GM23248 (cell line): ENCODE measurements around the gene POM121. TPM values are rescaled to one million over a fixed set of nuclear protein-coding genes. Genes with fewer than 3 reads are reported as not detected.
"Not testable (repeated sequence)": the region's sequence is repeated elsewhere in the genome, so short reads cannot be mapped to it uniquely, and the experiment has no call there.

Experiments used
- DNase-seq: peaks from one replicate; pipeline ENCODE4 v3.0.0-alpha.2; 2015
- H2AFZ ChIP-seq: fragments of 200-600 bp; sonication (generic); 2 replicates; pipeline ENCODE4 v1.6.1; 2016; ENCODE audit warnings: antibody characterized with exemption
- H3F3A ChIP-seq: fragments of 200-600 bp; sonication (generic); 2 replicates; pipeline ENCODE4 v1.6.1; 2016; ENCODE audit warnings: mild to moderate bottlenecking, antibody characterized with exemption, mixed run types; ENCODE audit not compliant: insufficient read depth
- H3K27ac ChIP-seq: fragments of 200-600 bp; sonication (generic); 2 replicates; pipeline ENCODE4 v1.5.1; 2016; ENCODE audit warnings: mild to moderate bottlenecking
- H3K27me3 ChIP-seq: fragments of 200-600 bp; sonication (generic); replicated peaks from 2 replicates; pipeline ENCODE4 v1.6.1; 2016; ENCODE audit warnings: mild to moderate bottlenecking; ENCODE audit not compliant: insufficient read depth
- H3K36me3 ChIP-seq: fragments of 200-600 bp; sonication (generic); 2 replicates; pipeline ENCODE4 v1.6.1; 2016; ENCODE audit warnings: low read depth, mild to moderate bottlenecking
- H3K4me1 ChIP-seq: fragments of 200-600 bp; sonication (generic); 2 replicates; pipeline ENCODE4 v1.6.1; 2016; ENCODE audit warnings: mild to moderate bottlenecking; ENCODE audit not compliant: insufficient read depth
- H3K4me2 ChIP-seq: fragments of 200-600 bp; sonication (generic); one replicate; pipeline ENCODE4 v1.6.1; 2016; ENCODE audit warnings: mild to moderate bottlenecking; ENCODE audit not compliant: unreplicated experiment
- H3K4me3 ChIP-seq: fragments of 200-600 bp; sonication (generic); 2 replicates; pipeline ENCODE4 v1.5.1; 2016; ENCODE audit warnings: mild to moderate bottlenecking
- H3K79me2 ChIP-seq: fragments of 200-600 bp; sonication (generic); 2 replicates; pipeline ENCODE4 v1.6.1; 2016; ENCODE audit warnings: mild to moderate bottlenecking; ENCODE audit not compliant: insufficient read depth
- H3K9ac ChIP-seq: fragments of 200-600 bp; sonication (generic); 2 replicates; pipeline ENCODE4 v1.6.1; 2016; ENCODE audit warnings: mild to moderate bottlenecking
- H3K9me2 ChIP-seq: fragments of 200-600 bp; sonication (generic); 2 replicates; pipeline ENCODE4 v1.6.1; 2016; ENCODE audit warnings: mixed run types, mild to moderate bottlenecking, moderate library complexity; ENCODE audit not compliant: insufficient read depth
- H3K9me3 ChIP-seq: fragments of 200-600 bp; sonication (generic); one replicate; pipeline ENCODE4 v1.6.1; 2017; ENCODE audit warnings: low read depth
- H4K20me1 ChIP-seq: fragments of 200-600 bp; sonication (generic); 2 replicates; pipeline ENCODE4 v1.6.0; 2016; ENCODE audit not compliant: insufficient read depth
- WGBS, 2 experiments: methylation state at CpG; one replicate each; pipeline ENCODE4 v1.1.6; 2015 to 2017; ENCODE audit warnings: low lambda C conversion rate in 2 of 2, low coverage in 1 of 2; ENCODE audit errors: missing lambda C conversion rate in 2 of 2; 5-methylcytosine and 5-hydroxymethylcytosine counted together
- in situ Hi-C: fragments of 300-500 bp; cut with MboI; formaldehyde crosslinking; loops from 2 replicates; pipeline ENCODE4 v1.15.0; 2020
- polyA plus RNA-seq: library from polyadenylated mRNA; unstranded; fragments of >200 nt; fragmentation: Nextera tagmentation; extraction: Ambion mirVana; gene quantifications from 2 replicates; pipeline ENCODE4 v1.2.1, GENCODE V29; 2016
- total RNA-seq: library from RNA; depleted of rRNA; stranded (reverse); fragments of >200 nt; shearing (Covaris generic); gene quantifications from 2 replicates; pipeline ENCODE4 v1.2.3, GENCODE V29; 2014

The POM121 gene
- total and polyA plus RNA-seq, 2 experiments from 2014 or later: 6.5 to 13.3 TPM

- not testable (repeated sequence) for H4K20me1 ChIP-seq
- 26 to 46% methylated on average over 6 to 21 of the region's 29 CpGs for WGBS, 2 experiments
These were observed 44.8 kb downstream of the POM121 start for GRCh38 chr7:72969688-72970087.

GRCh38 chr7:72971505-72971904 lies 46.6 kb downstream of the POM121 start:
- H3K27ac ChIP-seq, H3F3A ChIP-seq, H3K9ac ChIP-seq, H3K36me3 ChIP-seq, H3K9me3 ChIP-seq, H4K20me1 ChIP-seq, in situ Hi-C loops, H3K9me2 ChIP-seq, H3K4me1 ChIP-seq, H3K27me3 ChIP-seq, DNase-seq, H2AFZ ChIP-seq, H3K4me3 ChIP-seq, H3K4me2 ChIP-seq, H3K79me2 ChIP-seq: not testable (repeated sequence)
- no CpG with 5 or more reads among the region's 6 CpGs for whole genome bisulfite sequencing, 2 experiments

More at GRCh38 chr7:72969688-72970087, 44.8 kb downstream of the POM121 start:
- in situ Hi-C loops, H3K27ac ChIP-seq, H3K36me3 ChIP-seq, H3K4me1 ChIP-seq, H2AFZ ChIP-seq, H3K9ac ChIP-seq, H3K79me2 ChIP-seq, H3K9me3 ChIP-seq, H3K9me2 ChIP-seq, H3K4me2 ChIP-seq, DNase-seq, H3K27me3 ChIP-seq, H3F3A ChIP-seq, H3K4me3 ChIP-seq: not testable (repeated sequence)

DNA sequence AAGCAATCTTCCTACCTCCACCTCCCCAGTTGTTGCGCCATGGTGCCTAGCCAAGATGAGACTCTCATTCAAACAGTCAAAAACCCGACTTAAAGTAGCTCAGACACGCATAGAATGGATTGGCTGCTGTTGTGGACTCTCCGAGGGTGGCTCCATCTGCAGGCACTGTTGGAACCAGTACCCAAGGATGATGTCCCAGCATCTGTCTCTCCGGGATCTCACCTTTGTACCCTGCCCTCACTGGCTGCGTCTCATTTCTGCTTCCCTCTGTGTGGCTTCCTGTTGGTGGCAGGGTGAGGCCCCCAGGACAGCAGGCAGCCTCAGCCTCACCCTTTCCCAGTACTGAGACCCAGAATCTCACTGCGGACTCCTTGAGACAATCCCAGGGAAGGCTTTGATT lies 49.9 kb downstream of the POM121 start:
- DNase-seq, in situ Hi-C loops, H3K9me2 ChIP-seq, H3K9me3 ChIP-seq, H3F3A ChIP-seq, H3K9ac ChIP-seq, H3K79me2 ChIP-seq, H3K27ac ChIP-seq, H3K27me3 ChIP-seq, H2AFZ ChIP-seq, H3K4me2 ChIP-seq, H3K4me1 ChIP-seq, H3K36me3 ChIP-seq, H3K4me3 ChIP-seq, H4K20me1 ChIP-seq: not testable (repeated sequence)
- WGBS, 2 experiments: 74 to 93% methylated on average over 3 to 4 of the region's 7 CpGs

- H3K36me3 ChIP-seq, H3F3A ChIP-seq, H3K4me3 ChIP-seq, DNase-seq, H3K4me2 ChIP-seq, H3K9ac ChIP-seq, H3K79me2 ChIP-seq, H3K9me2 ChIP-seq, H3K4me1 ChIP-seq, H3K27me3 ChIP-seq, H2AFZ ChIP-seq, H3K9me3 ChIP-seq, H3K27ac ChIP-seq, in situ Hi-C loops, H4K20me1 ChIP-seq: not testable (repeated sequence)
- WGBS, 2 experiments: 85% methylated on average over 13 of the region's 55 CpGs; no CpG with 5 or more reads in 1 of the 2 experiments
These were observed 50.9 kb downstream of the POM121 start for GRCh38 chr7:72975656-72976286.

DNA sequence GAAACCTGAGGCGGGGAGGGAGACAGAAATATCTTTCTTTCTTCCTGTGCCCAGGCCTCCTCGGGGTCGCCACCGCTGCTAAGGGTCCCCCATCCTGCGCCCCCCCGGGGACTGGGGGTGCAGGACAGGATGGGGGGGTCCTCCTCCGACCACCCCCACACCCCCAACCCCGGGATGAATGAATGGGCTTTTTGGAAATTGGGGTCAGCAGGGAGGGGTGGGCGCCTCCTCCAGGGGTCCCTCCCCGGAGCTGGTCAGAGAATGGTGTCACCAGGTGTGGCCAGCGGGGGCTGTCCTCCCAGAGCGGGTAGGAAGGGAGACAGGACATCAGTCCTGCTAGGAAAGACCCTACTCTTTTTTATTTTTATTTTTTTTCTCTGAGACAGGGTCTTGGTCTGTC lies 51.5 kb downstream of the POM121 start:
- H3F3A ChIP-seq, H3K27me3 ChIP-seq, H3K36me3 ChIP-seq, H3K4me1 ChIP-seq, H4K20me1 ChIP-seq, in situ Hi-C loops, H2AFZ ChIP-seq, H3K9me3 ChIP-seq, H3K4me3 ChIP-seq, H3K4me2 ChIP-seq, H3K27ac ChIP-seq, DNase-seq, H3K9me2 ChIP-seq, H3K79me2 ChIP-seq, H3K9ac ChIP-seq: not testable (repeated sequence)
- WGBS, 2 experiments: 99% methylated on average over 5 of the region's 12 CpGs; no CpG with 5 or more reads in 1 of the 2 experiments

DNA sequence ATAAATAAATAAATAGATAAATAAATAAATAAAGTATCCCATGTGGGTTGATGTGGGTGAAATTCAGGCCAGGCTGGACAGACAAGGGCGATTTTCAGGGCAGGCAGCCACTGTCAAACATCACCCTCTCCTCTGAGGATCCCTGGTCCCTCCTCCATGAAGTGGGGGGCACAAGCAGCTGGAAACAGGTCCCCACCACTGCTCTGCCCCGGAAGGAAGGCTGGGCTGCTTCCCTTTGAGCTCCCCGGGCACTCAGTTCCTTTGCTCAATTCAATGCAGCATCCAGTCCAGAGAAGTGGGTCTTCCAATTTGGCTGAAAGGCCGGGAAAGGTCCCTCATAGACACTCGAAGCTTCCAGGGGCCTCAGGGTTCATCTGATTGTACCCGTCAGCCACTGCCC lies 55.5 kb downstream of the POM121 start:
- H3K9ac ChIP-seq, H2AFZ ChIP-seq, H3K79me2 ChIP-seq, H3K36me3 ChIP-seq, H3F3A ChIP-seq, H3K9me2 ChIP-seq, H3K9me3 ChIP-seq, H3K4me2 ChIP-seq, in situ Hi-C loops, H3K4me3 ChIP-seq, H3K27me3 ChIP-seq, H3K4me1 ChIP-seq, H4K20me1 ChIP-seq, DNase-seq, H3K27ac ChIP-seq: not testable (repeated sequence)
- 80 to 85% methylated on average over 2 to 3 of the region's 6 CpGs for whole genome bisulfite sequencing, 2 experiments

GRCh38 chr7:72982084-72982483 lies 57.2 kb downstream of the POM121 start:
- H3K9me2 ChIP-seq, H3K4me2 ChIP-seq, H3K27ac ChIP-seq, H3K36me3 ChIP-seq, H3K4me1 ChIP-seq, H3K4me3 ChIP-seq, H3K9me3 ChIP-seq, H2AFZ ChIP-seq, H4K20me1 ChIP-seq, H3K79me2 ChIP-seq, H3K27me3 ChIP-seq, in situ Hi-C loops, DNase-seq, H3F3A ChIP-seq, H3K9ac ChIP-seq: not testable (repeated sequence)
- WGBS, 2 experiments: 73 to 100% methylated on average over 2 to 10 of the region's 11 CpGs
